HEK293T (cell line): Measurements from ENCODE around the gene KRTAP10-8.

ENCODE experiments used
- CTCF ChIA-PET: fragments of 350-600 bp; formaldehyde crosslinking; extraction: SDS; loops from one replicate; lab custom pipeline; 2021; ENCODE audit warnings: antibody characterized with exemption, inconsistent platforms; lab: Yijun Ruan, JAX
- POLR2A ChIA-PET: fragments of 350-600 bp; formaldehyde crosslinking; extraction: SDS; loops from one replicate; lab custom pipeline; 2020; ENCODE audit warnings: antibody characterized with exemption, inconsistent platforms; lab: Yijun Ruan, JAX
- DNase-seq: peaks from one replicate; pipeline ENCODE4 v3.0.0; 2012; ENCODE audit warnings: mixed read lengths; ENCODE audit errors: extremely low spot score
- ARNT ChIP-seq: fragments of 450-650 bp; IDR thresholded peaks from 2 replicates; pipeline ENCODE4 v1.6.1; 2017; ENCODE audit warnings: mild to moderate bottlenecking
- BHLHE40 ChIP-seq: fragments of 450-650 bp; IDR thresholded peaks from 2 replicates; pipeline ENCODE4 v1.6.1; 2016; ENCODE audit warnings: mild to moderate bottlenecking, moderate library complexity, borderline replicate concordance
- CTBP1 ChIP-seq: fragments of 450-650 bp; IDR thresholded peaks from 2 replicates; pipeline ENCODE4 v1.6.1; 2016; ENCODE audit warnings: borderline replicate concordance
- ELF4 ChIP-seq: fragments of 450-650 bp; IDR thresholded peaks from 2 replicates; pipeline ENCODE4 v1.6.1; 2017; ENCODE audit warnings: antibody characterized with exemption
- FOXA1 ChIP-seq: fragments of 450-650 bp; IDR thresholded peaks from 2 replicates; pipeline ENCODE4 v1.6.1; 2016; ENCODE audit warnings: mild to moderate bottlenecking
- FOXK2 ChIP-seq: fragments of 450-650 bp; IDR thresholded peaks from 2 replicates; pipeline ENCODE4 v1.6.1; 2016; ENCODE audit warnings: mild to moderate bottlenecking
- FOXM1 ChIP-seq: fragments of 450-650 bp; IDR thresholded peaks from 2 replicates; pipeline ENCODE4 v1.6.1; 2017; ENCODE audit warnings: mild to moderate bottlenecking, borderline replicate concordance
- HDGF ChIP-seq: fragments of 450-650 bp; IDR thresholded peaks from 2 replicates; pipeline ENCODE4 v1.6.1; 2017; ENCODE audit warnings: antibody characterized with exemption, borderline replicate concordance
- L3MBTL2 ChIP-seq: fragments of 450-650 bp; conservative IDR thresholded peaks from 2 replicates; pipeline ENCODE4 v1.6.1; 2016; ENCODE audit warnings: mild to moderate bottlenecking
- LEF1 ChIP-seq: fragments of 450-650 bp; IDR thresholded peaks from 2 replicates; pipeline ENCODE4 v1.6.1; 2017; ENCODE audit warnings: mild to moderate bottlenecking, borderline replicate concordance
- NFRKB ChIP-seq: fragments of 450-650 bp; IDR thresholded peaks from 2 replicates; pipeline ENCODE4 v1.6.1; 2016; ENCODE audit warnings: mild to moderate bottlenecking, moderate library complexity
- SP1 ChIP-seq: fragments of 450-650 bp; IDR thresholded peaks from 2 replicates; pipeline ENCODE4 v1.6.1; 2017
- SUZ12 ChIP-seq: fragments of 450-650 bp; IDR thresholded peaks from 2 replicates; pipeline ENCODE4 v1.6.1; 2016; ENCODE audit warnings: mild to moderate bottlenecking
- TARDBP ChIP-seq: fragments of 450-650 bp; IDR thresholded peaks from 2 replicates; pipeline ENCODE4 v1.6.1; 2016
- ZNF384 ChIP-seq: fragments of 450-650 bp; IDR thresholded peaks from 2 replicates; pipeline ENCODE4 v1.6.1; 2016
- TF ChIP-seq, protein P1 (sequence below): fragments of 450-650 bp; IDR thresholded peaks from 2 replicates; pipeline ENCODE4 v1.6.1; 2016

Gene KRTAP10-8

GRCh38 chr21:44647222-44647552, 35.3 kb downstream of the KRTAP10-8 start:
- no peak for TF ChIP-seq NFRKB
- TF ChIP-seq FOXK2, result no peak
- no peak for TF ChIP-seq ELF4
- TF ChIP-seq ZNF384, result no peak
- no peak for TF ChIP-seq FOXM1
- TF ChIP-seq LEF1, result no peak
- TF ChIP-seq, protein P1, sequence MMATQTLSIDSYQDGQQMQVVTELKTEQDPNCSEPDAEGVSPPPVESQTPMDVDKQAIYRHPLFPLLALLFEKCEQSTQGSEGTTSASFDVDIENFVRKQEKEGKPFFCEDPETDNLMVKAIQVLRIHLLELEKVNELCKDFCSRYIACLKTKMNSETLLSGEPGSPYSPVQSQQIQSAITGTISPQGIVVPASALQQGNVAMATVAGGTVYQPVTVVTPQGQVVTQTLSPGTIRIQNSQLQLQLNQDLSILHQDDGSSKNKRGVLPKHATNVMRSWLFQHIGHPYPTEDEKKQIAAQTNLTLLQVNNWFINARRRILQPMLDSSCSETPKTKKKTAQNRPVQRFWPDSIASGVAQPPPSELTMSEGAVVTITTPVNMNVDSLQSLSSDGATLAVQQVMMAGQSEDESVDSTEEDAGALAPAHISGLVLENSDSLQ, result no peak
- no peak for TF ChIP-seq L3MBTL2
- TF ChIP-seq HDGF, result no peak
- TF ChIP-seq SUZ12, result no peak
- no peak for TF ChIP-seq ARNT
- no peak for TF ChIP-seq CTBP1
- TF ChIP-seq BHLHE40, result no peak
- TF ChIP-seq TARDBP, result no peak
- TF ChIP-seq FOXA1, result no peak
- no peak for TF ChIP-seq SP1
- POLR2A ChIA-PET, result no interaction called here
- DNase-seq, result no peak
- CTCF ChIA-PET, result no interaction called here

DNA sequence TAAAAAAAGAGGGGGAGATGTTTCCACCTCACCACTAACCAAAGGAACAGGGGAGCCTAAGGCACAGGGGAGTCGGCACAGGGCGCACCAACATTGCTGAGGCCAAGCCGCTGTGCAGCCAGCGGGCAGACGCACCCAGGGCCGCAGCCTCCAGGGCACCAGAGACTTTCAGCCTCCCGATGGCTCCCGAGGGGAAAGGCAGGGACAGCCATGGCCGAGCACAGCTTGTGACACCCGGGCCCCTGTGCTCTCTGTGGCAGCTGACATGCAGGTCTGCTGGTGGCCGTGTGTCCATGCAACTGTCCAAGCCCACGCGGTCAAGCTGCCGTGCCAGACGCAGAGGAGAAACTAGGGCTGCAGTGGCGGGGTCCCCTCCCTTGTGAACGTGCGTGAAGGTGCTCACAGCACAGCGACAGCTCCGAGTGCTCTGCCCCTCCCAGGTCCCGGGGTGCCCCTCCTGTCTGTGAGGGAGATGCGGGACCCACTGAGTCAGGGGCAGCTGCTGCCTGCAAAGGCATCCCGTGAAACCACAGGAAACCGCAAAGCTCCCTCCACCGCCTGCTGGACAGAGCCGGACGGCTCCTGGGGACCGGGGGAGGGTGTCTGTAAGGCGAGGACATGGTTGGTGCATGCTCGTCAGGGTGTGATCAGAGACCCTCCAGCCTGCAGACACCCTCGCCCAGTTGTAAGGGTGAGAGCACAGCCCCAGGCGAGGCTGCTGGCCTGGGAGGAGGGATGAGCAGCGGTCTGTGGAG, 36.9 kb downstream of the KRTAP10-8 start:
- TF ChIP-seq L3MBTL2 (no peak), ZNF384 (no peak), SUZ12 (no peak), TARDBP (no peak), FOXA1 (no peak), SP1 (no peak), NFRKB (no peak), HDGF (no peak), LEF1 (no peak)
- TF ChIP-seq, protein P1, result no peak
- POLR2A ChIA-PET, result no interaction called here
- no peak for DNase-seq
- CTCF ChIA-PET, result no interaction called here

GRCh38 chr21:44649521-44650100, 37.7 kb downstream of the KRTAP10-8 start:
- CTCF ChIA-PET, result no interaction called here
- TF ChIP-seq FOXA1, result no peak
- TF ChIP-seq L3MBTL2, result no peak
- TF ChIP-seq CTBP1, result no peak
- no peak for TF ChIP-seq NFRKB
- TF ChIP-seq, protein P1, result no peak
- TF ChIP-seq SUZ12, result no peak
- TF ChIP-seq BHLHE40, result no peak
- TF ChIP-seq SP1, result no peak
- TF ChIP-seq FOXK2, result no peak
- no peak for TF ChIP-seq ARNT
- POLR2A ChIA-PET, result no interaction called here

DNA sequence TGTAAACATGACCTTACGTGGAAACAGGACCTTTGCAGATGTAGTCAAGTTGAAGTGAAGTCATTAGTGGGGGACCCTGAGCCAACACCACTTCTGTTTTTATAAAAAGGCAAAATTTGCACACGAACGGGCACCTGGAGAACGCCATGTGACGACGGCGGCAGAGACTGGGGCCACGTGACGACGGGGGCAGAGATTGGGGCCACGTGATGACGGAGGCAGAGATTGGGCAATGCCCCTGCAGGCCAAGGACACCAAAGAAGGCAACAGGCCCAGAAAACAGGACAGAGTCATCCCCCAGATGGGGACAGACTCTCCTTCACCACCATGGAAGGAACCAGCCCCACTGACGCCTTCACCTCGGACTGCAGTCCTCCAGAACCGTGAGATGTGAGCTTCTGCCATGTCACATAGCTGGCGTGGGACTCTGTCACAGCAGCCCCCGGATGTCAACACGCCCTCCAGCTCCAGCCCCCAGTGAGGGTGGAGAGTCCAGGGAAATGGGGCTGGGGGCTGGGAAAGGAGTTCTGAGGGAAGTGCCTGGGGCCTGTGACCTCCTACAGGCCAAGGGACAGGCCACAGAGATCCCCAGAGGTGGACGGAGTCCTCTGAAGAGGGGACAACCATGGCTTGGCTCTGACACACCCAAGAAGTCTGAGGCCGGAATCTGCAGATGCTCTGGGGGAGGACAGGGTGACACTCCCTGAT, 38.5 kb downstream of the KRTAP10-8 start:
- ChIA-PET CTCF (no interaction called here), POLR2A (no interaction called here)
- TF ChIP-seq ELF4 (no peak), LEF1 (no peak), HDGF (no peak), NFRKB (no peak)
- DNase-seq, result no peak

More at GRCh38 chr21:44649521-44650100, 37.7 kb downstream of the KRTAP10-8 start:
- DNase-seq, result no peak

GRCh38 chr21:44650973-44651675, 39.2 kb downstream of the KRTAP10-8 start:
- POLR2A ChIA-PET, result no interaction called here
- CTCF ChIA-PET, result no interaction called here
- TF ChIP-seq FOXA1 (no peak), NFRKB (no peak), FOXK2 (no peak), CTBP1 (no peak), ZNF384 (no peak), ELF4 (no peak), HDGF (no peak), FOXM1 (no peak), SP1 (no peak), SUZ12 (no peak), ARNT (no peak)
- TF ChIP-seq, protein P1, result no peak
- no peak for DNase-seq
